ENCODE results near the gene MEG3. TPM values are rescaled to one million over a fixed set of nuclear protein-coding genes. Genes with fewer than 3 reads are reported as not detected.

MEG3 gene
- total and polyA plus RNA-seq, 2 of the 8 experiments (the other 6 are each of a cell fraction or from before 2014, with no cell fraction given): 0.17 to 1.1 TPM

GRCh38 chr14:100891501-100892445 is 65.9 kb downstream of the MEG3 start (continued):
- TF ChIP-seq EGR1 (IDR thresholded peaks at IDR 0.05; ENCODE audit: borderline replicate concordance, low read depth, low read length): no peak
- no peak for TF ChIP-seq TCF12 (IDR thresholded peaks at IDR 0.05; ENCODE audit: low read depth, low read length)
- TF ChIP-seq POU5F1 (IDR thresholded peaks at IDR 0.05; ENCODE audit: low read depth, low read length): no peak
- TF ChIP-seq TBP (IDR thresholded peaks at IDR 0.05; ENCODE audit: low read depth, low read length): no peak
- TF ChIP-seq RXRA (IDR thresholded peaks at IDR 0.05; ENCODE audit: insufficient read depth, low read depth, low read length): no peak
- TF ChIP-seq SRF (IDR thresholded peaks at IDR 0.05; ENCODE audit: low read depth, low read length): no peak
- TF ChIP-seq GTF2F1 (IDR thresholded peaks at IDR 0.05; ENCODE audit: borderline replicate concordance, low read depth, low read length): no peak
- no peak for TF ChIP-seq GABPA (IDR thresholded peaks at IDR 0.05; ENCODE audit: borderline replicate concordance, insufficient read depth, low read length)
- no peak for TF ChIP-seq SP4 (IDR thresholded peaks at IDR 0.05; ENCODE audit: low read length)
- no peak for TF ChIP-seq SIN3A (conservative IDR thresholded peaks at IDR 0.05 in 1 of 2, IDR thresholded peaks at IDR 0.05 in 1 of 2; ENCODE audit: low read depth in 1 of 2, low read length in 2 of 2)

All from H1 (cell line).